ENCODE measurements around the gene MYG1. TPM values are rescaled to one million over a fixed set of nuclear protein-coding genes. Genes with fewer than 3 reads are reported as not detected.

MYG1 gene
- polyA plus RNA-seq, 1 donor (not counting 4 experiments of a cell fraction or from before 2014, with no cell fraction given): 27.2 TPM

DNA sequence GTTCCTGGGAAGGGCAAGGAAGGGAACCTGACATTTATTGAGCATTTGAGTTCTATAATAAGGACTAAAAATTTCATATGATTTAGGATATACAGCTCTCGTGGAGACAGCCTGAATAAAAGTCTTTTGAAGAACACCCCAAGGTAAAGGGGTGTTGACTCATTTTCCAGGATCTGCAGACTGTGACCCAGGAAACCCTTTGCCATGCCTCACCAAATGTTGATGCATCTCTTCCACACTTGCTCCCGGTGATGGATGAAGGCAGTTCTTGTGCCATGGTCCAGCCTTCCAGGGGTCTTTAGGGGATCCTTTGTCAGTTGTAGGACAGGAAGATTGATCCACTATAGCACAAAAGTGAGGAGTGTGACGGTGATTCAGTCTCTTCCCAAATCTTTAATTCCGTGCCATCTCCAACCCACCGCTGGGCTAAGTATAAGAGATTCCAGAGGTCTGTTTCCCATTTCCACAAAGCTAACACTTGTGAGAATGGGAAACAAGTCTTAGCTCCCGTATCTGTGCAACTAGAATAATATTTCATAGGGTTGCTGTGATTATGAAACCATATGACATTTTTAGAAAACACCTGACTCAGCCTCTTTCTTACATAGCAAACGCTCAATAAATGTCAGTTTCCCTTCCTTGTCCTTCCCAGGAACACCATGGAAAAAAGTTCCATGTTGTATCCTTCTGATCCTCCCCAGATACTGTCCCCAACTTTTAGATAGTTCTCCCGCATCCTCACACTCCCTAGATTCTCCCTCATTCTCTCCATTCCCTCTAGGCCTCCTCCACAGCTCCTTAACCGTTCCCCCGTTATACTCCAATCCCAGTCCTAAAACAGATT is 21.1 kb downstream of the MYG1 start:
- H3K4me1 ChIP-seq (ENCODE audit: control insufficient read depth, extremely low read depth, insufficient read depth, low read length): peaks cover 21% of the 10 kb centered on the region
- peak overlapping the region; percentile 98 for H2AFZ ChIP-seq (ENCODE audit: control insufficient read depth, low read length)
- dilution Hi-C loops (cut with MboI; ENCODE audit: extremely low pct_ligation_motif_present, low sequenced_read_pairs): no loop called here

DNA sequence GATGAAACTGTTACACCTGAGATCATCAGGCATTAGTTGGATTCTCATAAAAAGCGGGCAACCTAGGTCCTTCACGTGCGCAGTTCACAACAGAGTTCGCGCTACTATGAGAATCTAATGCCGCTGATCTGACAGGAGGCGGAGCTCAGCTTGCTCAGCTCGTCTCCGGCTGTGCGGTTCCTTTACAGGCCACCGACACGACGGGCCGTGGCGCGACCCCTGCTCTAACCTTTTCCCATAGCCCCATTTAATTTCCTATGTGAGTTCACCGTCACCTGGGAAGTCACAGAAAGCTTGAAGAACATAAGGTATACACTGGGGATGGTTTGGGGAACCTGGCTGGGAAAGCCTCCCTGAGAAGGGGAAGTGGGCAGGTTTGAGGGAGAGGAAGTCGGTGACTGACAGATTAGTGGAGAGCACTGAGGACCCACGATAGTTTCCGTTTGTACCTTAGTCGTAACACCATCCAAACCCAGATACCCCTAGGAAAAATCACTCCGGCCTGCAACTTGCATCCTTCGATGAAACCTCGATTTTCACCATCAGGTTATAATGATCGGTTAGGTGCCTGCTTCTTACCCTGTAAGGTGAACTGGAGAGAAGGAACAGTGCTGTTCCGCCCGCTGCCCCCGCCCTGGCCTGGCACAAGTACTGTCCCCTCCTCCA is 24.8 kb downstream of the MYG1 start:
- TF ChIP-seq EZH2 (IDR thresholded peaks at IDR 0.05; ENCODE audit: low read length): no peak
- dilution Hi-C loops (cut with MboI; ENCODE audit: extremely low pct_ligation_motif_present, low sequenced_read_pairs): no loop called here
- FAIRE-seq: no peak

More for the DNA sequence above, 21.1 kb downstream of the MYG1 start:
- FAIRE-seq: no peak
- Histone ChIP-seq H3K79me2 (ENCODE audit: control insufficient read depth, insufficient read depth, low read length) (peaks cover 2% of the 10 kb centered on the region), H3K4me3 (ENCODE audit: control insufficient read depth in 2 of 3, extremely low read depth in 1 of 3, insufficient read depth in 2 of 3, low read depth in 1 of 3, low read length in 3 of 3) (peak overlapping the region; percentile 77 to 100 (median 93)), H3K27me3 (ENCODE audit: control insufficient read depth, extremely low read depth, insufficient read depth, low read length) (no peaks in the 10 kb centered on the region), H3K4me2 (ENCODE audit: control insufficient read depth, extremely low read depth, insufficient read depth, low read depth, low read length) (peak overlapping the region; percentile 94), H3K27ac (ENCODE audit: control insufficient read depth, insufficient read depth, low read length) (peak overlapping the region; percentile 85), H3K9me3 (ENCODE audit: control insufficient read depth, low read depth, low read length) (no peaks in the 10 kb centered on the region), H3K9ac (ENCODE audit: control insufficient read depth, extremely low read depth, insufficient read depth, low read length) (peak overlapping the region; percentile 86), H3K9me1 (ENCODE audit: control insufficient read depth, extremely low read depth, insufficient read depth, low read length) (no peaks in the 10 kb centered on the region), H3K36me3 (ENCODE audit: control insufficient read depth in 2 of 2, extremely low read depth in 1 of 2, insufficient read depth in 2 of 2, low read length in 2 of 2) (peaks cover 6 to 8% of the 10 kb centered on the region in 2 experiments), H4K20me1 (ENCODE audit: control insufficient read depth, extremely low read depth, insufficient read depth, low read length) (no peaks in the 10 kb centered on the region)
- DNase-seq (ENCODE audit: low read depth, low spot score): no peak
- no peak for TF ChIP-seq EZH2 (IDR thresholded peaks at IDR 0.05; ENCODE audit: low read length)
- TF ChIP-seq, protein P1, sequence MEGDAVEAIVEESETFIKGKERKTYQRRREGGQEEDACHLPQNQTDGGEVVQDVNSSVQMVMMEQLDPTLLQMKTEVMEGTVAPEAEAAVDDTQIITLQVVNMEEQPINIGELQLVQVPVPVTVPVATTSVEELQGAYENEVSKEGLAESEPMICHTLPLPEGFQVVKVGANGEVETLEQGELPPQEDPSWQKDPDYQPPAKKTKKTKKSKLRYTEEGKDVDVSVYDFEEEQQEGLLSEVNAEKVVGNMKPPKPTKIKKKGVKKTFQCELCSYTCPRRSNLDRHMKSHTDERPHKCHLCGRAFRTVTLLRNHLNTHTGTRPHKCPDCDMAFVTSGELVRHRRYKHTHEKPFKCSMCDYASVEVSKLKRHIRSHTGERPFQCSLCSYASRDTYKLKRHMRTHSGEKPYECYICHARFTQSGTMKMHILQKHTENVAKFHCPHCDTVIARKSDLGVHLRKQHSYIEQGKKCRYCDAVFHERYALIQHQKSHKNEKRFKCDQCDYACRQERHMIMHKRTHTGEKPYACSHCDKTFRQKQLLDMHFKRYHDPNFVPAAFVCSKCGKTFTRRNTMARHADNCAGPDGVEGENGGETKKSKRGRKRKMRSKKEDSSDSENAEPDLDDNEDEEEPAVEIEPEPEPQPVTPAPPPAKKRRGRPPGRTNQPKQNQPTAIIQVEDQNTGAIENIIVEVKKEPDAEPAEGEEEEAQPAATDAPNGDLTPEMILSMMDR (optimal IDR thresholded peaks at IDR 0.05 in 1 of 3, IDR thresholded peaks at IDR 0.05 in 1 of 3, conservative IDR thresholded peaks at IDR 0.05 in 1 of 3; ENCODE audit: extremely low read depth in 1 of 3, insufficient read depth in 2 of 3, low read length in 3 of 3): no peak

More for the DNA sequence above, 24.8 kb downstream of the MYG1 start:
- Histone ChIP-seq H3K27ac (ENCODE audit: control insufficient read depth, insufficient read depth, low read length) (peak overlapping the region; percentile 73), H3K4me3 (ENCODE audit: control insufficient read depth in 2 of 3, extremely low read depth in 1 of 3, insufficient read depth in 2 of 3, low read depth in 1 of 3, low read length in 3 of 3) (peak overlapping the region; percentile 48 to 81 (median 79)), H3K36me3 (ENCODE audit: control insufficient read depth in 2 of 2, extremely low read depth in 1 of 2, insufficient read depth in 2 of 2, low read length in 2 of 2) (no peaks in the 10 kb centered on the region), H3K27me3 (ENCODE audit: control insufficient read depth, extremely low read depth, insufficient read depth, low read length) (no peaks in the 10 kb centered on the region), H3K4me2 (ENCODE audit: control insufficient read depth, extremely low read depth, insufficient read depth, low read depth, low read length) (peak overlapping the region; percentile 99), H3K9me1 (ENCODE audit: control insufficient read depth, extremely low read depth, insufficient read depth, low read length) (no peaks in the 10 kb centered on the region), H3K4me1 (ENCODE audit: control insufficient read depth, extremely low read depth, insufficient read depth, low read length) (peaks cover 21% of the 10 kb centered on the region), H4K20me1 (ENCODE audit: control insufficient read depth, extremely low read depth, insufficient read depth, low read length) (no peaks in the 10 kb centered on the region), H3K79me2 (ENCODE audit: control insufficient read depth, insufficient read depth, low read length) (peaks cover 2% of the 10 kb centered on the region), H3K9ac (ENCODE audit: control insufficient read depth, extremely low read depth, insufficient read depth, low read length) (peak overlapping the region; percentile 81), H2AFZ (ENCODE audit: control insufficient read depth, low read length) (peak overlapping the region; percentile 95), H3K9me3 (ENCODE audit: control insufficient read depth, low read depth, low read length) (no peaks in the 10 kb centered on the region)
- no peak for DNase-seq (ENCODE audit: low read depth, low spot score)

Data from keratinocyte (primary cell).